Activated CD8-positive, alpha-beta T cell treated with anti-CD3 and anti-CD28 coated beads, Interleukin-2, amount 10 ng/mL, durations not matched to agents 7 days and 5 days (primary cell): ENCODE data around the gene TRIM24. TPM values are rescaled to one million over a fixed set of nuclear protein-coding genes. Genes with fewer than 3 reads are reported as not detected.
"Not testable (repeated sequence)": the region's sequence is repeated elsewhere in the genome, so short reads cannot be mapped to it uniquely, and the experiment has no call there.

Experiments used
- ATAC-seq: fragments of 150-1000 bp; cut with Tn5 transposase; one replicate; pipeline ENCODE4 v1.10.0; 2021; ENCODE audit warnings: moderate library complexity
- CTCF ChIA-PET: fragments of 350-600 bp; sonication (Branson Sonifier 250); formaldehyde crosslinking; loops from one replicate; lab custom pipeline; 2021; ENCODE audit warnings: antibody characterized with exemption; lab: Charles Lee
- POLR2A ChIA-PET: fragments of 350-600 bp; sonication (Branson Sonifier 250); formaldehyde crosslinking; loops from one replicate; lab custom pipeline; 2021; ENCODE audit warnings: antibody characterized with exemption; lab: Charles Lee
- DNase-seq: peaks from one replicate; pipeline ENCODE4 v3.0.0-alpha.2; 2020
- H3K27ac Mint-ChIP-seq: one replicate; pipeline ENCODE4 v1.8.0; 2021; ENCODE audit warnings: mild to moderate bottlenecking, mixed read lengths
- H3K27me3 Mint-ChIP-seq: one replicate; pipeline ENCODE4 v1.8.0; 2021; ENCODE audit warnings: low read depth, mixed read lengths
- H3K36me3 Mint-ChIP-seq: one replicate; pipeline ENCODE4 v1.8.0; 2021; ENCODE audit warnings: low read depth, mixed read lengths
- H3K4me1 Mint-ChIP-seq: one replicate; pipeline ENCODE4 v1.8.0; 2021; ENCODE audit warnings: low read depth, mixed read lengths
- H3K4me3 Mint-ChIP-seq: one replicate; pipeline ENCODE4 v1.8.0; 2021; ENCODE audit warnings: mild to moderate bottlenecking, mixed read lengths
- H3K9me3 Mint-ChIP-seq: one replicate; pipeline ENCODE4 v1.8.0; 2022; ENCODE audit warnings: mixed read lengths; ENCODE audit not compliant: insufficient read depth
- total RNA-seq, 2 experiments: library from RNA; stranded (reverse); gene quantifications; one replicate each; pipeline ENCODE4 v1.2.3, GENCODE V29; 2021

Gene TRIM24
- total RNA-seq, 2 experiments from 2014 or later: 26.1 to 26.2 TPM

DNA sequence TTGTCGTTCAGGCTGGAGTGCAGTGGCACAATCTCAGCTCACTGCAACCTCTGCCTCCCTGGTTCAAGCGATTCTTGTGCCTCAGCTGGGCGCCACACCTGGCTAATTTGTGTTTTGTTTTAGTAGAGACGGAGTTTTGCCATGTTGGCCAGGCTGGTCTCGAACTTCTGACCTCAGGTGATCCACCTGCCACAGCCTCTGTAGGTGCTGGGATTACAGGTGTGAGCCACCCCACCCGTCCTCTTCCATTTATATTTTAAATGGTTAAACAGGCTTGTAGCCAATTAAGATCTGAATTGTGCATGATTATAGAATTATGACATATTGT, 3.2 kb downstream of the TRIM24 start:
- Mint-ChIP-seq H3K36me3 (peaks cover 20% of the 10 kb centered on the region), H3K4me1 (peaks cover 34% of the 10 kb centered on the region), H3K4me3 (peak overlapping the region; percentile 23)
- ATAC-seq, H3K27ac Mint-ChIP-seq, H3K9me3 Mint-ChIP-seq, H3K27me3 Mint-ChIP-seq, DNase-seq, POLR2A ChIA-PET, CTCF ChIA-PET: not testable (repeated sequence)

DNA sequence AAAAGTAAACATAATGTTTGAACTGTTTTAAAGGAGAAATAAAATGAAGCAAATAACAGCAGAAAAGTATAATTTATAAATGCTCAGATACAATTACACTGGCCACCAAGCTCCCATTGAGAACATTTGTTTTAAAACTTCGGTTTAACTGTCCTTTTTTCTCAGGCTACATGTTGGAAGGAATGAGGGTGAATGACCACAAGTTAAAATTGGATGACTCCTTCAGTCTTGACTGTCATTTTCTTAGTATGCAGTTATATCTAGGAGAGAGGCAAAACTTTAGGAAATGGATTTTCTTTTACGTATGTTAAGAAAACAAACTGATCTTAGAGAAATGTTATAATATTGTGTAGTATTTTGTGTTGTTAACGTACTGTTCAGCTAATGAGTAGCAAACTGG, 5.0 kb downstream of the TRIM24 start:
- CTCF ChIA-PET: interaction anchor here (0.9 to 1.8 kb wide), 2 partner anchors 10 to 274 kb away, joined by 4 read pairs; no protein-coding TSS in a partner anchor
- ATAC-seq: no peak

DNA sequence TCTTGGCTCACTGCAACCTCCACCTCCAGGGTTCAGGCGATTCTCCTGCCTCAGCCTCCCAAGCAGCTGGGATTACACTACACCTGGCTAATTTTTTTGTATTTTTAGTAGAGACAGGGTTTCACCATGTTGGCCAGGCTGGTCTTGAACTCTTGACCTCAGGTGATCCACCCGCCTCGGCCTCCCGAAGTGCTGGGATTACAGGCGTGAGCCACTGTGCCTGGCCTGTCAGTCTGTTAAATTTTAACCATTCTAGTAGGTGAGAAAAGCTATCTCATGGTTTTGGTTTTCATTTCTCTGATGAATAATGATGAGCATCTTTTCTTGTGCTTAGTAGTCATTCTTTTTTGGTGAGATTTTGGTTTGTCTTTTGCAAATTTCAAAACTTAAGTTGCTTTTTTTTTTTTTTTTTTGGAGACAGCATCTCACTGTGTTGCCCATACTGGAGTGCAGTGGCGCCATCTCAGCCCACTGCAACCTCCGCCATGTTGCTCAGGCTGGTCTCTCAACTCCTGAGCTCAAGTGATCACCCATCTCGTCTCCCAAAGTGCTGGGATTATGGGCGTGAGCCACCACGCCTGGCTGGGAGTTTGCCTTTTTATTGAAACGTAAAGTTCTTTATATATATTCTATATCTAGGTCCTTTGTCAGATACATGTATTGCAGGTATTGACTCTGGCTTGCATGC, 6.2 kb downstream of the TRIM24 start:
- H3K27me3 Mint-ChIP-seq, H3K4me3 Mint-ChIP-seq, POLR2A ChIA-PET, H3K27ac Mint-ChIP-seq, H3K9me3 Mint-ChIP-seq, ATAC-seq, DNase-seq: not testable (repeated sequence)
- CTCF ChIA-PET: interaction anchor here (0.7 to 1.8 kb wide), 2 partner anchors 9 to 13 kb away, joined by 4 read pairs; no protein-coding TSS in a partner anchor
- Mint-ChIP-seq H3K36me3 (peaks cover 26% of the 10 kb centered on the region), H3K4me1 (peaks cover 28% of the 10 kb centered on the region)

More for the DNA sequence above, 5.0 kb downstream of the TRIM24 start:
- no peak for DNase-seq
- Mint-ChIP-seq H3K4me1 (peaks cover 26% of the 10 kb centered on the region), H3K4me3 (no peak overlapping the region), H3K9me3 (no peaks in the 10 kb centered on the region), H3K27me3 (no peaks in the 10 kb centered on the region), H3K36me3 (peaks cover 24% of the 10 kb centered on the region), H3K27ac (no peak overlapping the region)
- POLR2A ChIA-PET: no interaction called here

DNA sequence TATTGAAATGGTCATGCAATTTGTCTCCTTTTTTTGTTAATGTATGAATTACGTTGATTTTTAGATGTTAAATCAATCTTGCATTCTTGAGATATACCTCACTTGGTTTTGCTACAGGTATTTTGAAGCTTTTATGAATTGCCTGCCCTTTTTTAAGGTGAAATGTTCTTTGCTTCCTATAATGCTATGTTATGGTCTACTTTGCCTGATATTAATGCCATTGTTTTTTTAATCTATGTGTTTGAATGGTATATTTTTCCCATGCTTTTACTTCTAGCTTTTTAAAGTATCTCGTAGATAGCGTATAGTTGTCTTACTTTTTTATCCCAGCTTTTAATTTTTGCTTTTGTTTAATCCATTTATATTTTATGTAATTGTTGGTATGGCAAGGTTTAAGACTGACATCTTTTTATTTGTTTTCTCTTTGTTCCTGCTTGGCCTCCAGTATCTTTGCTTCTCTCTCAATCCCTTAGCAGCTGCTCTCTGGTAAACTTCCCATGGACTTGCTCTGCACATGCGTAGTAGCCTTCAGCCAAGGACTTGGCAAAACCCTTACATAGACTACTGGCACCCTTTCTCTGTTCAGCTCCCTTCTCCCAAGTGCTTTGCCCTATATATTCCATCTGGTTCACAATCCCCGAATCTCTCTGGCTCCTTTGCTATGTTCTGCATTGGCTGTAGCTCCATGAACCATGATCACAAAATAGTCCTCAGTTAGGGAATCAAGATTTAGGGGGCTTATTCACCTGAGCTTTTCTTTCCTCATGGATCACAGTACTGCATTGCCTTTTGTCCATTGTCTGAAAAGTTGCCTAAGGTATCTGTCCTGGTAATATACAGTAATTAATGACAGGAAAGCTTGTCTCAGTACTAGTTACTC, 8.4 kb downstream of the TRIM24 start:
- DNase-seq (no peak), ATAC-seq (no peak)
- no peak overlapping the region for H3K4me3 Mint-ChIP-seq
- ChIA-PET POLR2A (interaction anchor here (1.9 kb wide), 1 partner anchor 7 kb away, joined by 5 read pairs; no protein-coding TSS in a partner anchor), CTCF (interaction anchor here (0.6 to 1.6 kb wide), 3 partner anchors 270 to 916 kb away, joined by 3 to 5 read pairs (median 4); no protein-coding TSS in a partner anchor)
- H3K27me3 Mint-ChIP-seq: no peaks in the 10 kb centered on the region
- peaks cover 20% of the 10 kb centered on the region for H3K4me1 Mint-ChIP-seq
- H3K27ac Mint-ChIP-seq: no peak overlapping the region
- peaks cover 25% of the 10 kb centered on the region for H3K36me3 Mint-ChIP-seq
- no peaks in the 10 kb centered on the region for H3K9me3 Mint-ChIP-seq

DNA sequence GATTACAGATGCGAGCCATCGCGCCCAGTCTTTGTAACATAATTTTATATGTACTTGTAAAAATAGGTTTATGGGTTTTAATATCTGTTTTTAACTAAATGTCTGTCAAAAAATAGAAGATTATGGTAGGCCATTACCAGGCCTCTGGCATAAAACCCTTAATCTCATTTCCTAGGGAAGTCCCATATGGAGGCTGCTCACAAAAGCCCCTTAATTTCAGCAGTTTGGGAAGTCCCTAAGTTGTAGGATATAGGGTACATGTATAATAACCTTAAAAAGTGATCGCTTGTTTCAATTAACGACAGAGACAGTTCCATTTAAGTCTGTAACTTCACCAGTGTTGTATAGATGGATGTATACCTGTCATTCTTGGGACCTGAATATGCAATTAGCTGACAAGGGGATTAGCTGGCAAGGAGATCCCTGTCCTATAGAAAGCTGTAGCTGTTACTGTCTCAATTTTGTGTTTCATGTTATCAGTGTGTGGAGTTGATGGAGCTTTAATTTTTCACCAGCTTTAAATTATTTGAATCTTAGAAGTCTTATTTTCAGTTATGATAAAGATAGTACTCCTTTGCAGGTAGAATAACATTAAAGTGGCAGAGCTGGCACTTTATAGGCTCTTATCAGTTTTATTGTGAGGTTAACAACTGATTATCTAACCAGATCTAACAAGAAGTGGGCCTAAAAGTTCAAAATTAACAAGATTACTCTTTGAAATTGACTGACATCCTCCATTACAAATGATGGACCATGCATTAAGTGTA, 10.5 kb downstream of the TRIM24 start:
- Mint-ChIP-seq H3K27me3 (no peaks in the 10 kb centered on the region), H3K4me1 (peaks cover 16% of the 10 kb centered on the region), H3K9me3 (no peaks in the 10 kb centered on the region), H3K36me3 (peaks cover 17% of the 10 kb centered on the region), H3K4me3 (no peak overlapping the region), H3K27ac (no peak overlapping the region)
- CTCF ChIA-PET: no interaction called here
- ATAC-seq (no peak), DNase-seq (no peak)
- POLR2A ChIA-PET: interaction anchor here (1.9 kb wide), 1 partner anchor 10 kb away, joined by 5 read pairs; no protein-coding TSS in a partner anchor

DNA sequence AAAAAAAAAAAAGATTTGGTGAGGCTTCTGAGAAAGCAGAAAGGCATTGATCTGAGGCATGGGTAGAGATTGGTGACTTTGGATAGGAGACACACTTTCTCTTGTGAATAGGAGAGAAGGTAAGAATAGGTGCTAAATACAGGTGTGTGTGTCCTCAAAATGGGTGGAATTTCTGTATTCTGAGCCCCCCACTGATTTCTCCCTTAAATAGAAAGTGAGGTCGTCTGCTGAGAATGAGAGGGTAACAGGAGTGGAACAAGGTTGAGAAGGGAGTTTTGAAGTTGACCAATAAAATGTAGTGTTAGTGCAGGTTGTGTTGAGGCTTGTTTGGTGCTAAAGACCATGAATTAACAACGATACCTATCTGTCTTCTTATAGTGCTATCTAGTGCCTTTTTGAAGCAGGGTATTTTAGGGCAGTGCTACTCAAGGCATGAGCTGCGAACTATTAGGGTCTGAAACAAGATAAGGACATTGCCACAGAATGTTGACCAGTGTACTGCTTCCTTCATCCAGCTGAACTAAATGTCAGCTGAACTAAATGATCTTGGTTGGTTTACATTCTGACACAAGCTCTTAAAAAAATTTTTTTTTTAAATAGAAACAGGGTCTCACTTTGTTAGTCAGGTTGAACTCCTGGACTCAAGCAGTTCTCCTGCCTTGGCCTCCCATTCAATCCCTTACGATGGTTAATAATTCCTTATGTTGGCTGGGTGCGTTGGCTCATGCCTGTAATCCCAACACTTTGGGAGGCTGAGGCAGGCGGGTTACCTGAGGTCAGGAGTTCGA, 12.4 kb downstream of the TRIM24 start:
- POLR2A ChIA-PET: no interaction called here
- no peak for DNase-seq
- Mint-ChIP-seq H3K4me1 (peaks cover 14% of the 10 kb centered on the region), H3K9me3 (no peaks in the 10 kb centered on the region), H3K27me3 (no peaks in the 10 kb centered on the region), H3K36me3 (peaks cover 12% of the 10 kb centered on the region), H3K27ac (no peak overlapping the region), H3K4me3 (no peak overlapping the region)
- no peak for ATAC-seq
- CTCF ChIA-PET: no interaction called here

DNA sequence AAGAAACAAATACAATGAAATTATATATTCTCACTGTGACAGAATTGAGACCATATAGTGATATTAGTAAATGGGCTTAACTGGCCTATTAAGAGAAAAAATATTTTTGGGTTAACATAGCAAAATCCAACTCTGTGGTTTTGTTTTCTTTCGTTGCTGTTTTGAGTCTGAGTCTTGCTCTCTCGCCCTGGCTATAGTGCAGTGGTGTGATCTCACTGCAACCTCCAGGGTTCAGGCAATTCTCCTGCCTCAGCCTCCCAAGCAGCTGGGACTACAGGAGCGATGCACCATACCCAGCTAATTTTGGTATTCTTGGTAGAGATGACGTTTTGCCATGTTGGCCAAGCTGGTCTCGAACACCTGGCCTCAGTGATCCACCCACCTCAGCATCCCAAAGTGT, 15.3 kb downstream of the TRIM24 start:
- H3K36me3 Mint-ChIP-seq: peaks cover 8% of the 10 kb centered on the region
- CTCF ChIA-PET: interaction anchor here (1.0 kb wide), 1 partner anchor 9 kb away, joined by 4 read pairs; no protein-coding TSS in a partner anchor
- no peak for ATAC-seq

DNA sequence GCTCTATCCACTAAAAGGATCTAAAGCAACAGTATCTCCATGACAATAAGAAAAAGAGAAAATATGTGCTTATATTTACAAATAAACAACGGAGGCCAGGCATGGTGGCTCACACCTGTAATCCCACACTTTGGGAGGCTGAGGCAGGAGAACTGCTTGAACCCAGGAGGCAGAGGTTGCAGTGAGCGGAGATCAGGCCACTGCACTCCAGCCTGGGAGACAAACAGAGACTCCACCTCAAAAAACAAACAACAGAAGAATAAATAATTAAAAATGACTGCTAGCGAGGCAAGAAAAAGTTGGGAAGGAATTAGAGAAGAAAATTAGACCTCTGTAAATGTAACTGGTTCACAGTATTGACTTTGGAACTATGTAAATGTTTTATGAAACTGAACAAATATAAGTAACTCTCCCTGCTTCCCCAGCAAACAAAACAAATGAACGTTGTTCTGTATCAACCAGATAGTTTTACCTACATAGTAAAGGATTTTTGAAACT, 17.1 kb downstream of the TRIM24 start:
- Mint-ChIP-seq H3K27ac (no peak overlapping the region), H3K36me3 (peaks cover 7% of the 10 kb centered on the region), H3K4me3 (no peak overlapping the region), H3K9me3 (no peaks in the 10 kb centered on the region), H3K4me1 (peaks cover 34% of the 10 kb centered on the region), H3K27me3 (no peaks in the 10 kb centered on the region)
- CTCF ChIA-PET: no interaction called here
- DNase-seq: no peak
- no peak for ATAC-seq
- POLR2A ChIA-PET: no interaction called here

More for the DNA sequence above, 15.3 kb downstream of the TRIM24 start:
- Mint-ChIP-seq H3K9me3 (no peaks in the 10 kb centered on the region), H3K27me3 (no peaks in the 10 kb centered on the region), H3K27ac (no peak overlapping the region), H3K4me1 (peaks cover 29% of the 10 kb centered on the region), H3K4me3 (no peak overlapping the region)
- POLR2A ChIA-PET: no interaction called here
- no peak for DNase-seq

DNA sequence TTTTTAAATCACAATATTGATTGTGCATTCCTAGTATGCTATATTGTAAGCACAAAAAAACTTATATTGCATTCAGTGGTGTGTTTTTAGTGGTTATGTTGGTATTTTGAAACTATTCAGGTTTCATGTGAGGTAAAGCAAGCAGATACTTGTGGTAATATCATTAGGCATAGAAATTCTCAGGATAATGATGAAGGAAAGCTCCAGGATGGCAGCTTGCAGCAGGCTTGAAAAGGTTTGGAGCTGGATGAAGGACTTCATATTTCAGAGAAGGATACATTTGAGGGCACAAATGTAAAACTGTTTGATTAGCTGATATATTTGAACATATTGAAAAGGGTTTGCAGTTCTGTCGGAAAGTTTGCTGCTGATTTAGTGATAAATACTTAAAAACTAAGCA, 17.5 kb downstream of the TRIM24 start:
- Mint-ChIP-seq H3K27ac (no peak overlapping the region), H3K4me1 (peaks cover 34% of the 10 kb centered on the region), H3K9me3 (no peaks in the 10 kb centered on the region), H3K4me3 (no peak overlapping the region), H3K27me3 (no peaks in the 10 kb centered on the region), H3K36me3 (peaks cover 3% of the 10 kb centered on the region)
- ATAC-seq (no peak), DNase-seq (no peak)
- POLR2A ChIA-PET: interaction anchor here (1.4 kb wide), 1 partner anchor 17 kb away, joined by 4 read pairs; the partner anchor contains the start of gene TRIM24
- CTCF ChIA-PET: no interaction called here

DNA sequence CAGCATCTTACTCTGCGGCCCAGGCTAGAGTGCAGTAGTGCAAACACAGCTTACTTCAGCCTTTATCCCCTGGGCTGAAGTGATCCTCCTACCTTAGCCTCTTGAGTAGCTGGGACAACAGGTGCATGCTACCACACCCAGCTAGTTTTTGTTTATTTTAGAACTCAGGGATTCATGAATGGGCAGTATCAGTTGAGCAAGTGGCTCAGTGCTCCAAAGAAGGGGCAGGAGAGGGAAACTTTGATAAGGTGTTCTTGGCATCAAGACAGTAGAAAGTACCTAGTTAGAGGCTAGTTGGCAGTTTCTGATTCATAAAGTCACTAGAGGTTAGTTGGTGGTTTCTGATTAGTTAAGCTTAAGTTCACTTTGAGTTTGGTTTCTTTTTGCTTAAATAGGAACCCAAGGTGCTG, 18.4 kb downstream of the TRIM24 start:
- Mint-ChIP-seq H3K9me3 (no peaks in the 10 kb centered on the region), H3K4me3 (no peak overlapping the region), H3K27me3 (no peaks in the 10 kb centered on the region), H3K4me1 (peaks cover 38% of the 10 kb centered on the region), H3K36me3 (peaks cover 3% of the 10 kb centered on the region), H3K27ac (no peak overlapping the region)
- ATAC-seq (peak; percentile 49), DNase-seq (no peak)
- ChIA-PET CTCF (interaction anchor here (1.2 to 2.4 kb wide), 3 partner anchors 12 to 260 kb away, joined by 4 to 7 read pairs (median 6); partner anchors contain the start of gene TRIM24), POLR2A (interaction anchor here (0.8 to 1.4 kb wide), 2 partner anchors 14 to 18 kb away, joined by 4 read pairs; partner anchors contain the start of gene TRIM24)
